H1 (cell line): ENCODE results near the gene CAMTA1. TPM values are rescaled to one million over a fixed set of nuclear protein-coding genes. Genes with fewer than 3 reads are reported as not detected.

Experiments
- CHD7 ChIP-seq: fragments of 300-600 bp; sonication (generic); IDR thresholded peaks from 2 replicates; pipeline ENCODE4 v1.7.1; 2012; ENCODE audit warnings: low read length, moderate library complexity, mild to moderate bottlenecking, inconsistent platforms; ENCODE audit not compliant: insufficient replicate concordance
- EP300 ChIP-seq, 2 experiments: IDR thresholded peaks; 1 replicate in 1 of 2; 2 replicates in 1 of 2; pipeline ENCODE4 v1.6.1; 2011 to 2012; ENCODE audit warnings: low read depth in 2 of 2, low read length in 2 of 2, mild to moderate bottlenecking in 2 of 2, borderline replicate concordance in 1 of 2, inconsistent platforms in 1 of 2, moderate library complexity in 1 of 2
- GTF2F1 ChIP-seq: IDR thresholded peaks from 2 replicates; pipeline ENCODE4 v1.6.1; 2012; ENCODE audit warnings: low read depth, low read length, improper control_type of control experiment, borderline replicate concordance
- HDAC2 ChIP-seq, 2 experiments: fragments of 300-600 bp in 1 of 2; sonication (generic) in 1 of 2; IDR thresholded peaks; 2 replicates each; pipeline ENCODE4 v1.6.1; 2011 to 2012; ENCODE audit warnings: low read depth in 2 of 2, low read length in 2 of 2, mild to moderate bottlenecking in 2 of 2, moderate library complexity in 2 of 2, borderline replicate concordance in 1 of 2, inconsistent platforms in 1 of 2
- HDAC6 ChIP-seq: IDR thresholded peaks from one replicate; pipeline ENCODE4 v1.7.1; 2012; ENCODE audit warnings: low read depth, mild to moderate bottlenecking, inconsistent platforms, low read length, moderate library complexity
- SP2 ChIP-seq: IDR thresholded peaks from 2 replicates; pipeline ENCODE4 v1.6.1; 2012; ENCODE audit warnings: mild to moderate bottlenecking, low read length, inconsistent platforms
- TBP ChIP-seq: IDR thresholded peaks from 2 replicates; pipeline ENCODE4 v1.6.1; 2011; ENCODE audit warnings: low read depth, low read length, improper control_type of control experiment
- USF2 ChIP-seq: IDR thresholded peaks from 2 replicates; pipeline ENCODE4 v1.6.1; 2011; ENCODE audit warnings: low read length, improper control_type of control experiment
- polyA plus RNA-seq, 7 experiments: library from polyadenylated mRNA; depleted of rRNA in 3 of 7; stranded (reverse) in 5 of 7; unstranded in 2 of 7; fragments of >200 nt in 5 of 7; fragments of 200-250 nt in 2 of 7; gene quantifications; 1 replicate in 5 of 7; 2 replicates in 1 of 7; 4 replicates in 1 of 7; pipeline versions ENCODE4 v1.2.1 to v1.2.3, GENCODE V29; 2011 to 2013; ENCODE audit warnings: missing spikeins in 2 of 7, mixed read lengths in 2 of 7
- total RNA-seq: library from RNA; stranded (reverse); fragmentation: NEBNext Ultra II Directional; extraction: Animal tissue kit (Norgen Biotek cat#: 25700); gene quantifications from 2 replicates; pipeline ENCODE4 v1.2.1, GENCODE V29; 2021

CAMTA1 gene
- total and polyA plus RNA-seq, 2 of the 8 experiments (the other 6 are each of a cell fraction or from before 2014, with no cell fraction given): 65.0 to 119 TPM

GRCh38 chr1:6922096-6922931 lies 137.1 kb downstream of the CAMTA1 start (continued):
- no peak for TF ChIP-seq CHD7
- TF ChIP-seq EP300 (IDR thresholded peaks at IDR 0.05; ENCODE audit: borderline replicate concordance in 1 of 2, low read depth in 2 of 2, low read length in 2 of 2): no peak
- no peak for TF ChIP-seq HDAC2 (IDR thresholded peaks at IDR 0.05; ENCODE audit: borderline replicate concordance in 1 of 2, low read depth in 2 of 2, low read length in 2 of 2)
- no peak for TF ChIP-seq USF2
- no peak for TF ChIP-seq HDAC6
- TF ChIP-seq TBP: no peak
- no peak for TF ChIP-seq GTF2F1
- TF ChIP-seq SP2: no peak
